ENCODE data around the gene CEACAM7.

- TF ChIP-seq CTCF (IDR thresholded peaks at IDR 0.05) = no peak
- no peak for TF ChIP-seq POLR2A (IDR thresholded peaks at IDR 0.05)
Observed at GRCh38 chr19:41735071-41735600, 47.1 kb upstream of the CEACAM7 start.

Measured in Peyer's patch (tissue), 4 donors.